SJSA1 (cell line): ENCODE measurements around the gene SYNPO2L. TPM values are rescaled to one million over a fixed set of nuclear protein-coding genes. Genes with fewer than 3 reads are reported as not detected.
A peak's percentile ranks its signal among the peaks of the same experiment; 100 is the strongest.
"Not testable (repeated sequence)": the region's sequence is repeated elsewhere in the genome, so short reads cannot be mapped to it uniquely, and the experiment has no call there.

Experiments used
- DNase-seq, 2 experiments: peaks; one replicate each; pipeline ENCODE4 v3.0.0-alpha.2; 2015 to 2020; ENCODE audit warnings: low spot score in 2 of 2, low read depth in 1 of 2
- H3K27ac ChIP-seq: fragments of 250-450 bp; sonication (Bioruptor Pico); 2 replicates; pipeline ENCODE4 v1.5.1; 2020; ENCODE audit warnings: mild to moderate bottlenecking, moderate library complexity
- H3K27me3 ChIP-seq: fragments of 250-450 bp; sonication (Bioruptor Pico); replicated peaks from 2 replicates; pipeline ENCODE4 v1.5.1; 2020; ENCODE audit warnings: mild to moderate bottlenecking, moderate library complexity
- H3K36me3 ChIP-seq: fragments of 250-450 bp; sonication (Bioruptor Pico); 2 replicates; pipeline ENCODE4 v1.5.1; 2020; ENCODE audit warnings: mild to moderate bottlenecking
- H3K4me1 ChIP-seq: fragments of 250-450 bp; sonication (Bioruptor Pico); replicated peaks from 2 replicates; pipeline ENCODE4 v1.6.1; 2021; ENCODE audit warnings: mild to moderate bottlenecking
- H3K4me3 ChIP-seq: fragments of 250-450 bp; sonication (Bioruptor Pico); 2 replicates; pipeline ENCODE4 v1.5.1; 2020; ENCODE audit warnings: mild to moderate bottlenecking
- H3K9me3 ChIP-seq: fragments of 250-450 bp; sonication (Bioruptor Pico); replicated peaks from 2 replicates; pipeline ENCODE4 v1.5.1; 2020; ENCODE audit warnings: mild to moderate bottlenecking
- total RNA-seq: library from RNA; depleted of rRNA; stranded (reverse); fragments of >200 nt; shearing (Covaris generic); gene quantifications from 2 replicates; pipeline ENCODE4 v1.2.3, GENCODE V29; 2014; rRNA removed

SYNPO2L gene
- not detected in 2 replicates for total RNA-seq

- Histone ChIP-seq H3K9me3 (no peaks in the 10 kb centered on the region), H3K4me1 (peaks cover 7% of the 10 kb centered on the region), H3K27me3 (no peaks in the 10 kb centered on the region), H3K4me3 (no peak within 1 kb of the TSS), H3K36me3 (no peaks in the 10 kb centered on the region), H3K27ac (no peak within 1 kb of the TSS)
- DNase-seq: no peak
Measured at GRCh38 chr10:73655990-73656298, at the start of gene SYNPO2L. Gene SYNPO2L, minus strand, starts transcription at chr10:73656029. Its CDS starts 107 bp downstream, at chr10:73655922.

- not testable (repeated sequence) for H3K27me3 ChIP-seq, H3K36me3 ChIP-seq, H3K27ac ChIP-seq, H3K9me3 ChIP-seq, H3K4me1 ChIP-seq, DNase-seq, H3K4me3 ChIP-seq
Measured at GRCh38 chr10:73703924-73704323, 48.1 kb upstream of the SYNPO2L start.

- H3K27me3 ChIP-seq, H3K4me3 ChIP-seq, H3K4me1 ChIP-seq, H3K27ac ChIP-seq, DNase-seq, H3K36me3 ChIP-seq, H3K9me3 ChIP-seq: not testable (repeated sequence)
Measured at GRCh38 chr10:73698819-73699218, 43.0 kb upstream of the SYNPO2L start.

- H3K27me3 ChIP-seq, H3K9me3 ChIP-seq, H3K36me3 ChIP-seq, H3K4me3 ChIP-seq, H3K27ac ChIP-seq, DNase-seq, H3K4me1 ChIP-seq: not testable (repeated sequence)
Measured at GRCh38 chr10:73697675-73698159, 41.9 kb upstream of the SYNPO2L start, which contains the start of gene AGAP5. Gene AGAP5, minus strand, starts transcription at chr10:73698109. Its CDS starts 354 bp downstream, at chr10:73697755.

- H3K27ac ChIP-seq, H3K4me1 ChIP-seq, H3K27me3 ChIP-seq, DNase-seq, H3K4me3 ChIP-seq, H3K9me3 ChIP-seq, H3K36me3 ChIP-seq: not testable (repeated sequence)
Measured at GRCh38 chr10:73695302-73695701, 39.5 kb upstream of the SYNPO2L start.

GRCh38 chr10:73690755-73691154 lies 34.9 kb upstream of the SYNPO2L start:
- H3K27ac ChIP-seq, H3K36me3 ChIP-seq, H3K4me3 ChIP-seq, H3K27me3 ChIP-seq, H3K9me3 ChIP-seq, DNase-seq, H3K4me1 ChIP-seq: not testable (repeated sequence)

GRCh38 chr10:73689596-73689995 lies 33.8 kb upstream of the SYNPO2L start:
- not testable (repeated sequence) for H3K27ac ChIP-seq, H3K4me1 ChIP-seq, DNase-seq, H3K27me3 ChIP-seq, H3K4me3 ChIP-seq, H3K36me3 ChIP-seq, H3K9me3 ChIP-seq

- not testable (repeated sequence) for H3K4me1 ChIP-seq, H3K9me3 ChIP-seq, H3K27me3 ChIP-seq, H3K36me3 ChIP-seq, H3K4me3 ChIP-seq, H3K27ac ChIP-seq, DNase-seq
Measured at GRCh38 chr10:73687641-73688040, 31.8 kb upstream of the SYNPO2L start.

- H3K4me1 ChIP-seq, H3K27ac ChIP-seq, H3K36me3 ChIP-seq, H3K27me3 ChIP-seq, H3K4me3 ChIP-seq, H3K9me3 ChIP-seq, DNase-seq: not testable (repeated sequence)
Measured at GRCh38 chr10:73674546-73674945, 18.7 kb upstream of the SYNPO2L start.

GRCh38 chr10:73668378-73668777 lies 12.5 kb upstream of the SYNPO2L start:
- DNase-seq, H3K27ac ChIP-seq: not testable (repeated sequence)

GRCh38 chr10:73666153-73666809 lies 10.5 kb upstream of the SYNPO2L start:
- peaks cover 19% of the 10 kb centered on the region for H3K4me1 ChIP-seq
- peak in 1 of 2 experiments; percentile 34 for DNase-seq
- H3K27me3 ChIP-seq, H3K4me3 ChIP-seq, H3K9me3 ChIP-seq, H3K27ac ChIP-seq, H3K36me3 ChIP-seq: not testable (repeated sequence)

More at GRCh38 chr10:73668378-73668777, 12.5 kb upstream of the SYNPO2L start:
- H3K27me3 ChIP-seq, H3K4me3 ChIP-seq, H3K9me3 ChIP-seq, H3K36me3 ChIP-seq: not testable (repeated sequence)
- peaks cover 11% of the 10 kb centered on the region for H3K4me1 ChIP-seq

GRCh38 chr10:73665581-73665980 lies 9.8 kb upstream of the SYNPO2L start:
- H3K27ac ChIP-seq, H3K36me3 ChIP-seq, H3K27me3 ChIP-seq, H3K9me3 ChIP-seq, H3K4me3 ChIP-seq: not testable (repeated sequence)
- peak in 1 of 2 experiments; percentile 18 for DNase-seq
- H3K4me1 ChIP-seq: peaks cover 25% of the 10 kb centered on the region

- not testable (repeated sequence) for H3K27ac ChIP-seq, H3K9me3 ChIP-seq, H3K27me3 ChIP-seq, H3K4me3 ChIP-seq, H3K36me3 ChIP-seq
- peaks cover 27% of the 10 kb centered on the region for H3K4me1 ChIP-seq
- peak in 1 of 2 experiments; percentile 32 for DNase-seq
Measured at GRCh38 chr10:73664156-73665040, 8.6 kb upstream of the SYNPO2L start.

- H3K27me3 ChIP-seq, H3K36me3 ChIP-seq, H3K27ac ChIP-seq, H3K4me3 ChIP-seq, H3K9me3 ChIP-seq: not testable (repeated sequence)
- peaks cover 27% of the 10 kb centered on the region for H3K4me1 ChIP-seq
- DNase-seq: peak in 1 of 2 experiments; percentile 22
Measured at GRCh38 chr10:73663621-73664020, 7.8 kb upstream of the SYNPO2L start.
